ENCODE results near the gene DOHH. TPM values are rescaled to one million over a fixed set of nuclear protein-coding genes. Genes with fewer than 3 reads are reported as not detected.

Gene DOHH
- total and polyA plus RNA-seq, 9 of the 15 experiments (the other 6 are each of a cell fraction or from before 2014, with no cell fraction given), result 0.14 to 47.2 (median 5.1) TPM

GRCh38 chr19:3500429-3501101 lies at the start of gene DOHH (continued):
- TF ChIP-seq TFE3 (CRISPR knock-in tag; IDR thresholded peaks at IDR 0.05) (peak; percentile 97), ARID3A (IDR thresholded peaks at IDR 0.05; ENCODE audit: borderline replicate concordance, low read depth, low read length) (peak; percentile 43; the same call in 1 of the 2 replicates), SIX5 (IDR thresholded peaks at IDR 0.05; ENCODE audit: borderline replicate concordance in 1 of 2, insufficient read depth in 1 of 2, low read depth in 1 of 2, low read length in 2 of 2) (peak; percentile 58 to 63), POLR2H (tag; IDR thresholded peaks at IDR 0.05; ENCODE audit: low read depth) (peak; percentile 68; the same call in 1 of the 2 replicates), UBTF (IDR thresholded peaks at IDR 0.05; ENCODE audit: borderline replicate concordance in 1 of 2, low read depth in 2 of 2, low read length in 2 of 2) (0 out of 4 replicates have a peak, but pooled peaks of 1 of the 2 experiments have one; percentile 9), ZBTB1 (CRISPR knock-in tag; IDR thresholded peaks at IDR 0.05; ENCODE audit: borderline replicate concordance, low read depth) (peak; percentile 100), ZNF318 (IDR thresholded peaks at IDR 0.05; ENCODE audit: borderline replicate concordance in 1 of 2, low read depth in 1 of 2) (no peak), OTX1 (CRISPR knock-in tag; IDR thresholded peaks at IDR 0.05) (0 out of 2 replicates have a peak, but pooled peaks have one; percentile 63), ZBTB7A (IDR thresholded peaks at IDR 0.05; ENCODE audit: borderline replicate concordance, control insufficient read depth, low read depth, low read length) (no peak), NRF1 (conservative IDR thresholded peaks at IDR 0.05 in 1 of 2, IDR thresholded peaks at IDR 0.05 in 1 of 2) (peak; percentile 96 to 97)
